WTC11 (cell line): ENCODE results near the gene RGS6. TPM values are rescaled to one million over a fixed set of nuclear protein-coding genes. Genes with fewer than 3 reads are reported as not detected.

Source experiments
- ATAC-seq: fragments of 200-7000 bp; cut with Tn5 transposase; 2 replicates; pipeline ENCODE4 v1.10.0; 2021; ENCODE audit warnings: mild to moderate bottlenecking, moderate library complexity
- CTCF ChIA-PET: fragments of 300-600 bp; sonication (Branson Sonifier 250); formaldehyde crosslinking; loops from one replicate; lab custom pipeline; 2021; ENCODE audit warnings: antibody characterized with exemption; lab: Charles Lee
- POLR2A ChIA-PET: fragments of 350-600 bp; sonication (Branson Sonifier 250); formaldehyde crosslinking; loops from one replicate; lab custom pipeline; 2021; ENCODE audit warnings: antibody characterized with exemption; lab: Charles Lee
- DNase-seq: peaks from one replicate; pipeline ENCODE4 v3.0.0; 2021; ENCODE audit warnings: low spot score
- H3K27ac Mint-ChIP-seq: 2 replicates; pipeline ENCODE4 v1.8.0; 2021; ENCODE audit warnings: mixed read lengths
- H3K27me3 Mint-ChIP-seq: 2 replicates; pipeline ENCODE4 v1.8.0; 2021; ENCODE audit warnings: low read depth, mild to moderate bottlenecking, moderate library complexity, mixed read lengths
- H3K36me3 Mint-ChIP-seq: 2 replicates; pipeline ENCODE4 v1.8.0; 2021; ENCODE audit warnings: mixed read lengths
- H3K4me1 Mint-ChIP-seq: 2 replicates; pipeline ENCODE4 v1.8.0; 2022; ENCODE audit warnings: mixed read lengths
- H3K4me3 Mint-ChIP-seq: 2 replicates; pipeline ENCODE4 v1.8.0; 2021; ENCODE audit warnings: mild to moderate bottlenecking, moderate library complexity, mixed read lengths
- H3K9me3 Mint-ChIP-seq: 2 replicates; pipeline ENCODE4 v1.8.0; 2021; ENCODE audit warnings: mixed read lengths
- EMX1 ChIP-seq: fragments of 250-450 bp; sonication (Bioruptor Pico); IDR thresholded peaks from 2 replicates; pipeline ENCODE4 v1.8.0; 2021; ENCODE audit warnings: mild to moderate bottlenecking
- ERG ChIP-seq: fragments of 250-450 bp; sonication (Bioruptor Pico); IDR thresholded peaks from 2 replicates; pipeline ENCODE4 v1.8.0; 2021; ENCODE audit warnings: mild to moderate bottlenecking
- FOXJ3 ChIP-seq: sonication (generic); formaldehyde crosslinking; IDR thresholded peaks from 2 replicates; pipeline ENCODE4 v1.9.0; 2021; ENCODE audit warnings: missing genetic modification reagents, mild to moderate bottlenecking, borderline replicate concordance
- GRHL2 ChIP-seq: fragments of 250-450 bp; sonication (Bioruptor Pico); IDR thresholded peaks from 2 replicates; pipeline ENCODE4 v1.8.0; 2022; ENCODE audit warnings: mild to moderate bottlenecking, moderate library complexity; ENCODE audit not compliant: insufficient replicate concordance, severe bottlenecking
- JUN ChIP-seq: sonication (generic); formaldehyde crosslinking; IDR thresholded peaks from 2 replicates; pipeline ENCODE4 v1.8.0; 2023; ENCODE audit warnings: mild to moderate bottlenecking, missing genetic modification reagents
- MAX ChIP-seq: sonication (generic); formaldehyde crosslinking; IDR thresholded peaks from 2 replicates; pipeline ENCODE4 v1.8.0; 2022; ENCODE audit warnings: mild to moderate bottlenecking, missing genetic modification reagents
- MLX ChIP-seq: sonication (generic); formaldehyde crosslinking; IDR thresholded peaks from 2 replicates; pipeline ENCODE4 v1.8.1; 2023; ENCODE audit warnings: mild to moderate bottlenecking, missing genetic modification reagents, moderate library complexity
- MYBL2 ChIP-seq: sonication (generic); formaldehyde crosslinking; IDR thresholded peaks from 2 replicates; pipeline ENCODE4 v1.8.1; 2023; ENCODE audit warnings: mild to moderate bottlenecking, moderate library complexity, missing genetic modification reagents
- NFE2L1 ChIP-seq: sonication (generic); formaldehyde crosslinking; IDR thresholded peaks from 2 replicates; pipeline ENCODE4 v1.8.1; 2023; ENCODE audit warnings: missing genetic modification reagents
- RORB ChIP-seq: fragments of 250-450 bp; sonication (Bioruptor Pico); IDR thresholded peaks from 2 replicates; pipeline ENCODE4 v1.9.0; 2021; ENCODE audit warnings: mild to moderate bottlenecking
- SMAD3 ChIP-seq: sonication (generic); formaldehyde crosslinking; IDR thresholded peaks from 2 replicates; pipeline ENCODE4 v1.8.0; 2022; ENCODE audit warnings: missing genetic modification reagents, mild to moderate bottlenecking, borderline replicate concordance
- USF1 ChIP-seq: sonication (generic); formaldehyde crosslinking; IDR thresholded peaks from 2 replicates; pipeline ENCODE4 v1.8.0; 2022; ENCODE audit warnings: mild to moderate bottlenecking, missing genetic modification reagents
- USF2 ChIP-seq: sonication (generic); formaldehyde crosslinking; IDR thresholded peaks from 2 replicates; pipeline ENCODE4 v1.8.1; 2023; ENCODE audit warnings: mild to moderate bottlenecking, missing genetic modification reagents, moderate library complexity
- ZNF121 ChIP-seq: sonication (generic); formaldehyde crosslinking; IDR thresholded peaks from 2 replicates; pipeline ENCODE4 v1.8.0; 2023; ENCODE audit warnings: missing genetic modification reagents
- ZNF232 ChIP-seq: sonication (generic); formaldehyde crosslinking; IDR thresholded peaks from 2 replicates; pipeline ENCODE4 v1.8.0; 2022; ENCODE audit warnings: mild to moderate bottlenecking, missing genetic modification reagents
- ZNF532 ChIP-seq: fragments of 250-450 bp; sonication (Bioruptor Pico); IDR thresholded peaks from 2 replicates; pipeline ENCODE4 v1.9.0; 2021; ENCODE audit warnings: mild to moderate bottlenecking, borderline replicate concordance
- total RNA-seq: library from RNA; stranded (reverse); gene quantifications from 3 replicates; pipeline ENCODE4 v1.2.3, GENCODE V29; 2021
- TF ChIP-seq, protein P1 (sequence below): sonication (generic); formaldehyde crosslinking; IDR thresholded peaks from 2 replicates; pipeline ENCODE4 v1.8.1; 2022; ENCODE audit warnings: low read depth, mild to moderate bottlenecking, moderate library complexity, missing genetic modification reagents, borderline replicate concordance
- TF ChIP-seq, protein P2 (sequence below): sonication (generic); formaldehyde crosslinking; IDR thresholded peaks from 2 replicates; pipeline ENCODE4 v1.8.0; 2022; ENCODE audit warnings: mild to moderate bottlenecking, missing genetic modification reagents
- TF ChIP-seq, protein P3 (sequence below): sonication (generic); formaldehyde crosslinking; IDR thresholded peaks from 2 replicates; pipeline ENCODE4 v1.8.0; 2022; ENCODE audit warnings: mild to moderate bottlenecking, missing genetic modification reagents

RGS6 gene
- total RNA-seq, 1 experiment from 2014 or later: 1.0 TPM

GRCh38 chr14:72247896-72248465 is 315.8 kb downstream of the RGS6 start (continued):
- TF ChIP-seq MLX (CRISPR knock-in tag) (no peak), ZNF532 (CRISPR knock-in tag) (no peak), EMX1 (CRISPR knock-in tag) (no peak), MAX (CRISPR knock-in tag) (no peak), MYBL2 (CRISPR knock-in tag) (no peak), USF2 (CRISPR knock-in tag) (no peak), ZNF121 (no peak), USF1 (no peak)
- TF ChIP-seq, protein P1, sequence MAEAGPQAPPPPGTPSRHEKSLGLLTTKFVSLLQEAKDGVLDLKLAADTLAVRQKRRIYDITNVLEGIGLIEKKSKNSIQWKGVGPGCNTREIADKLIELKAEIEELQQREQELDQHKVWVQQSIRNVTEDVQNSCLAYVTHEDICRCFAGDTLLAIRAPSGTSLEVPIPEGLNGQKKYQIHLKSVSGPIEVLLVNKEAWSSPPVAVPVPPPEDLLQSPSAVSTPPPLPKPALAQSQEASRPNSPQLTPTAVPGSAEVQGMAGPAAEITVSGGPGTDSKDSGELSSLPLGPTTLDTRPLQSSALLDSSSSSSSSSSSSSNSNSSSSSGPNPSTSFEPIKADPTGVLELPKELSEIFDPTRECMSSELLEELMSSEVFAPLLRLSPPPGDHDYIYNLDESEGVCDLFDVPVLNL (CRISPR knock-in tag): no peak
- TF ChIP-seq, protein P2, sequence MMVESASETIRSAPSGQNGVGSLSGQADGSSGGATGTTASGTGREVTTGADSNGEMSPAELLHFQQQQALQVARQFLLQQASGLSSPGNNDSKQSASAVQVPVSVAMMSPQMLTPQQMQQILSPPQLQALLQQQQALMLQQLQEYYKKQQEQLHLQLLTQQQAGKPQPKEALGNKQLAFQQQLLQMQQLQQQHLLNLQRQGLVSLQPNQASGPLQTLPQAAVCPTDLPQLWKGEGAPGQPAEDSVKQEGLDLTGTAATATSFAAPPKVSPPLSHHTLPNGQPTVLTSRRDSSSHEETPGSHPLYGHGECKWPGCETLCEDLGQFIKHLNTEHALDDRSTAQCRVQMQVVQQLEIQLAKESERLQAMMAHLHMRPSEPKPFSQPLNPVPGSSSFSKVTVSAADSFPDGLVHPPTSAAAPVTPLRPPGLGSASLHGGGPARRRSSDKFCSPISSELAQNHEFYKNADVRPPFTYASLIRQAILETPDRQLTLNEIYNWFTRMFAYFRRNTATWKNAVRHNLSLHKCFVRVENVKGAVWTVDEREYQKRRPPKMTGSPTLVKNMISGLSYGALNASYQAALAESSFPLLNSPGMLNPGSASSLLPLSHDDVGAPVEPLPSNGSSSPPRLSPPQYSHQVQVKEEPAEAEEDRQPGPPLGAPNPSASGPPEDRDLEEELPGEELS (CRISPR knock-in tag): no peak

- CTCF ChIA-PET: no interaction called here
- Mint-ChIP-seq H3K9me3 (peaks cover 58% of the 10 kb centered on the region), H3K36me3 (peaks cover 41% of the 10 kb centered on the region), H3K4me1 (peaks cover 44% of the 10 kb centered on the region), H3K4me3 (no peak overlapping the region), H3K27ac (no peak overlapping the region), H3K27me3 (no peaks in the 10 kb centered on the region; the same call in 1 of the 2 replicates)
- ATAC-seq: no peak
- no peak for DNase-seq
- POLR2A ChIA-PET: interaction anchor here (1.3 kb wide), 1 partner anchor 10 kb away, joined by 6 read pairs; no protein-coding TSS in a partner anchor
- TF ChIP-seq, protein P3, sequence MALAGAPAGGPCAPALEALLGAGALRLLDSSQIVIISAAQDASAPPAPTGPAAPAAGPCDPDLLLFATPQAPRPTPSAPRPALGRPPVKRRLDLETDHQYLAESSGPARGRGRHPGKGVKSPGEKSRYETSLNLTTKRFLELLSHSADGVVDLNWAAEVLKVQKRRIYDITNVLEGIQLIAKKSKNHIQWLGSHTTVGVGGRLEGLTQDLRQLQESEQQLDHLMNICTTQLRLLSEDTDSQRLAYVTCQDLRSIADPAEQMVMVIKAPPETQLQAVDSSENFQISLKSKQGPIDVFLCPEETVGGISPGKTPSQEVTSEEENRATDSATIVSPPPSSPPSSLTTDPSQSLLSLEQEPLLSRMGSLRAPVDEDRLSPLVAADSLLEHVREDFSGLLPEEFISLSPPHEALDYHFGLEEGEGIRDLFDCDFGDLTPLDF: no peak
- TF ChIP-seq JUN (CRISPR knock-in tag) (no peak), NFE2L1 (no peak), USF2 (CRISPR knock-in tag) (no peak), ERG (no peak), SMAD3 (CRISPR knock-in tag) (no peak), ZNF232 (CRISPR knock-in tag) (no peak), USF1 (no peak), MYBL2 (CRISPR knock-in tag) (no peak), GRHL2 (CRISPR knock-in tag) (no peak), RORB (CRISPR knock-in tag) (no peak), FOXJ3 (CRISPR knock-in tag) (no peak)
Observed at GRCh38 chr14:72253503-72253902, 321.3 kb downstream of the RGS6 start.
